GM12872 (cell line): Measurements from ENCODE around the gene TMED6.

ENCODE experiments used
- TF ChIP-seq, protein P1 (sequence below): IDR thresholded peaks from 3 replicates; pipeline ENCODE4 v1.5.1; 2011; ENCODE audit warnings: low read depth, mild to moderate bottlenecking, low read length, moderate library complexity; ENCODE audit not compliant: insufficient read depth

TMED6 gene

DNA sequence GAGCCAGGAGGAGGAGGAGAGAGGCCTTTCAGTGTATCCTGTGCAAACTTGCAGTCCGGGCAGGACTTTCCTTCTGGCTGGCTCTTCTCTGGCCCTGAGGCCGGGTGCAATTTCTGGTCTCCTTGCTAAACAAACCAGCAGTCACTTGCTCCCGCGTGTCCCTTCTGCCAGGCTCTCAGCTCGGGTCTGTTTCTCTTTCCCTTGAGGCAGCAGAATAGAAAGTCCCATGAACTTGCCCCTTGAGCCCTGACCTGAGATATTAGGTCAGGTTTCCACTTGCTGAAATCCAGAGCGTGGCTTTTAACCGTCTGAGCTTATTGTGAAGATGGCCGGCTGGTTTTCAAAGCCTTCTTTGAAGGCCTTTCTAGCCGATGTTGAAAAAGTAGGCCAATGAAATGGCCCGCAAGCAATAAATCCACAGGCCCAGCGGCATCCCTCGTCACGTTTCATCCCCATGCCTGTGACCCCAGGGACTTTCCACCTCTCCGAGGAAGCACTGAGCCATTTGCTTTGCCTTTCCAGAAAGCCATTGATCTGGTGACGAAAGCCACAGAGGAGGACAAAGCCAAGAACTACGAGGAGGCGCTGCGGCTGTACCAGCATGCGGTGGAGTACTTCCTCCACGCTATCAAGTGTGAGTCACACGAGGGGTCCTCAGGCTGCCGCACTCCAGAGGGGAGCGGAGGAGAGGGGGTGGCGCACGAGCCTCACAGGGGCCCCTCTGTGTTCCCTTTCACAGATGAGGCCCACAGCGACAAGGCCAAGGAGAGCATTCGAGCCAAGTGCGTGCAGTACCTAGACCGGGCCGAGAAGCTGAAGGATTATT, 35.9 kb downstream of the TMED6 start:
- TF ChIP-seq, protein P1, sequence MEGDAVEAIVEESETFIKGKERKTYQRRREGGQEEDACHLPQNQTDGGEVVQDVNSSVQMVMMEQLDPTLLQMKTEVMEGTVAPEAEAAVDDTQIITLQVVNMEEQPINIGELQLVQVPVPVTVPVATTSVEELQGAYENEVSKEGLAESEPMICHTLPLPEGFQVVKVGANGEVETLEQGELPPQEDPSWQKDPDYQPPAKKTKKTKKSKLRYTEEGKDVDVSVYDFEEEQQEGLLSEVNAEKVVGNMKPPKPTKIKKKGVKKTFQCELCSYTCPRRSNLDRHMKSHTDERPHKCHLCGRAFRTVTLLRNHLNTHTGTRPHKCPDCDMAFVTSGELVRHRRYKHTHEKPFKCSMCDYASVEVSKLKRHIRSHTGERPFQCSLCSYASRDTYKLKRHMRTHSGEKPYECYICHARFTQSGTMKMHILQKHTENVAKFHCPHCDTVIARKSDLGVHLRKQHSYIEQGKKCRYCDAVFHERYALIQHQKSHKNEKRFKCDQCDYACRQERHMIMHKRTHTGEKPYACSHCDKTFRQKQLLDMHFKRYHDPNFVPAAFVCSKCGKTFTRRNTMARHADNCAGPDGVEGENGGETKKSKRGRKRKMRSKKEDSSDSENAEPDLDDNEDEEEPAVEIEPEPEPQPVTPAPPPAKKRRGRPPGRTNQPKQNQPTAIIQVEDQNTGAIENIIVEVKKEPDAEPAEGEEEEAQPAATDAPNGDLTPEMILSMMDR = no peak

DNA sequence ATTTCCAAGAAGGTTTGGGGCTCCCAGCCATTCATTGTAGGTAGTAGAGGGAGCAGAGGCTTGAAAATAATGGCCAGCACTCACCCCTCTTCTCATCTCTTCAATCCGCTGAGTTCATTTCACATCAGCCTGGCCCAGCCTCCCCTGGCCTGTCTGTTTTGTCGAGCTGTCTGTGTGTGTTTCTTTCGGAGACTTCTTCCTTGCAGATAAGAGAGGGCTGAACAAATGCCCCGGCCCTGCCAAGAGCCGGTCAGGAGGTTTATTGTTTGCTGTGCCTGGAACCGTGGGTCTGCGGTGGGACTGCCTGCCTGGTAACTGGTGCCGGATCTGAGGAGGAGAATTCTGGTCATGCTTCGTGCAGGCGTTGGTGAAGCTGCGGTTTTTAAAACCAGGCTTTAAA, 37.1 kb downstream of the TMED6 start:
- TF ChIP-seq, protein P1 = no peak

DNA sequence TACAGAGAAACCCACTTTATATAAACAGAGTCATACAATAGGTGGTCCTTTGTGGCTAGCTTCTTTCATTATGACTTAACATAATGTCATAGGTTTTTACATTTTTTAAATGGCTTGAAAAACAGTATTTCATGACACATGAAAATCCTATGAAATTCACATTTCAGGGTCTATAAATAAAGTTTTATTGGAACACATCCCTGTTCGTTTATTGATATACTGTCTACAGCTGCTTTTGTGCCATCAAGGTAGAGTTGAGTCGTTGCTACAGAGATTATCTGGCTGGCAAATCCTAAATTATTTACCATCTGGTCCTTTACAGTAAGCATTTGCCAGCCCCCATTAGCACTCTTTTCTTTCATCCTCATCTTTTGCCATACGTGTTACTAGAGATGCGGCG, 38.1 kb downstream of the TMED6 start:
- TF ChIP-seq, protein P1 = no peak

DNA sequence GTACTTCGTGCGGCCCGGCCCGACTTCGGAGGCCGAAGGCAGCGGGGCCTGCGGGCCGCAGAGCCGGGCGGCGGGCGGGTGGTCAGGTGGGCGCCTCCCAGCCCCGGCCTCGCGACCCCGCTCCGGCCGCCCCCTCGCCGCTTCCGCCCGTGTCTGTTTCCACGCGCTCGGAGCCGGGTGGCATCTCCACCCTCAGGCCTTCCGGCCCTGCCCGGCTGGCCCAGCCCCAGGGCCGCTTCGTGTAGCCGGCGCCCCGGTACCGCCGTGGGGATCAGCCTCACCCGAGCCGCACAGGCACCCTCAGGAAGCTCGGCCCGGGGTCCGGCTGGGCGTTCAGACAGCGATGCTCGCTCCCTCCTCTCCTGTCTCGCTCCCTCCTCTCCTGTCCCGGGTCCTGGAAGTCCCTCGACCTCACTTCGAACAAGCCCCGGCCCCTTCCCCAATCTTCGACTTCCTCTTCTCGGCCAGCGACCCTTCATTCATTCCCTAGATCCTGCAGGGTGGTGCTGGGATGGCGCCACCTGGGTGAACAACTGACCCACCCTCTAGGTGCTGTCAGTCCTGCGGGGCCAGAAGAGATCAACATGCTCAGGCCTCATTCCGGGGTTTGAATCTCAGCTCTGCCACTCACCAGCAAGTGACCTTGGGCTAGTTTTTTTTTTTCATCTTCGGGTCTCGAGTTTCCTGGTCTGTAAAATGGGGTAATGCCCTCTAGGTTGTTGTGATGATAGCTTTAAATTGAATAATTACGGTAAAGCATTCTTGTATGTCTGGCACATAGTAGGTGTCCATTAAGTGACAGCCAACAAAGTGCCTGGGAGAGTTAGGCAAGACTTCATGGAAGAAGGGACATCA, 39.8 kb downstream of the TMED6 start:
- TF ChIP-seq, protein P1 = no peak

DNA sequence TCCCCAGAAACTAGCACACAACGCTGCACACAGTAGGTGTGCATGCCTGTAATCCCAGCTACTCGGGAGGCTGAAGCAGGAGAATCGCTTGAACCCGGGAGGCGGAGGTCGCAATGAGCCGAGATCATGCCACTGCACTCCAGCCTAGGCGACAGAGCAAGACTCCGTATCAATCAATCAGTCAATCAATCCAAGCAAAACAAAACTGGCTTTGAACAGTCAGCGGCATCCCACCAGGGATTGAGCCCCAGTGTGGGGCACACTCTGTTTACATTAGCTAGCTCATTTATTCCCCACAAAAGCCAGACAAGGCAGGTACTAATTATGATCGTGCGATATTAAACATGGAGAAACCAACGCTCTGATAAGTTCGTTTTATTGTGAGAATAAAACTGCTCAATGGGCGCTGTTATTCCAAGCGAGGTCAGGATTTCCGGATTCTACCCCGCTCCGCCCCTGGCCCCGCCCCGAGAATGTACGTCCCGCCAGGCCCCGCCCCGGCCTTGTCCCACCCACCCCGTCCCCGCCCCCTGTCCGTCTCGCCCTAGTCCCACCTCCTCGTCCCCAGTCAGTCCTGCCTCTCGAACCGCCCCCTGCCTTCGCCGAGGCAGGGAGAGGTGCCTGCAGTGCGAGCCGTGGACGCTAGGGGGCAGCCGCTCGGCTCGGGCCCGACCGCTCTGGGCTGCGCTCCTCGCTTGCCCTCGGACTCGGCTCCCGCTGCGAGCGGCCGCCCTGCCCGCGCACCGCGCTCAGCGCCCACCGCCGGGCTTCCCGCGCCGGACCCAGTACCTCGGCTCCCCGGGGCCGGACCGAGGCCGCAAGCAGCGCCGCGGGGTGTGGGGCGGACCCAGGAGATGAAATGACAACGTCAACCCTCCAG, 40.7 kb downstream of the TMED6 start, which contains the start of gene VPS4A:
VPS4A (plus strand) TSS at position 698 of the 880 bp plus-strand sequence; CDS start at position 860, 162 bp downstream.
- TF ChIP-seq, protein P1 = peak; percentile 89

DNA sequence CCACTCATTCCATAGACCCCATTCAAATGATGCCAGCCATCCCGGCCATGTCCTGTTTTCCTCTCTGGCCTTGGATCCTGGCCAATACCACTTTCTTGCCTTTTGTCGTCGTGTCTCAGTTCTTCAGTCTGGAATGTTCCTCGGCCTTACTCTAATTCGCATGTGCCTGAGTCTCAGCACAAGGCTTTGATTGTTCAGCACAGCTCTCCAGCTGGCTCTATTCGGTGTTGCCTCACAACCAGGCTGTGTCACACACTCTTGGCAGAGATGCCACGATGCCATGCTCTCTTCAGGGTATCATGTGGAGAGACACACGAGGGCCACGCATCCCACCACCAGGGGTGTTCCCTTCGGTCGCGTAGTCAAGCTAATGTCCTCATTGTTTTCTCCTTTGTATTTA, 42.3 kb downstream of the TMED6 start:
- TF ChIP-seq, protein P1 = no peak
